ENCODE measurements around the gene RFX3. TPM values are rescaled to one million over a fixed set of nuclear protein-coding genes. Genes with fewer than 3 reads are reported as not detected.

RFX3 gene
- total and polyA plus RNA-seq, 4 donors: 0.30 to 4.6 (median 1.5) TPM

DNA sequence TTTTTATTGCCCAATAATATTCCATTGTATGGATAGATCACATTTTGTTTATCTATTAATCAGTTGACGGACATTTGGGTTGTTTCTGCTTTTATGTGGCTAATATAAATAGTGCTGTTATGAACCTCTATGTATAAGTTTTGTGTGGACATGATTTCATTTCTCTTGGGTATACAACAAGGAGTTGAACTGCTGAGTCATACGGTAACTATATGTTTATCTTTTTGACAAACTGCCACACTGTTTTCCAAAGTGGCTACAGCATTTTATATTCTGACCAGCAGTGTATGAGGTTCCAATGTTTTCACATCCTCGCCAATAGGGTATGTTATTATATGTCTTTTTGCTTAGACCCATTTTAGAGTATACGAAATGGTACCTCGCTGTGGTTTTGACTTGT, 264.3 kb downstream of the RFX3 start:
- Histone ChIP-seq H3K27me3 (ENCODE audit: control insufficient read depth in 4 of 4, insufficient read depth in 4 of 4, low read length in 3 of 4) (no peaks in the 10 kb centered on the region), H3K36me3 (ENCODE audit: control insufficient read depth in 4 of 4, insufficient read depth in 3 of 4, low read depth in 1 of 4, low read length in 3 of 4) (peaks cover 0 to 2% (median under 1%) of the 10 kb centered on the region in 4 donors), H3K9me3 (ENCODE audit: control insufficient read depth in 4 of 4, low read length in 3 of 4) (no peaks in the 10 kb centered on the region), H3K9ac (ENCODE audit: low read depth in 1 of 2, low read length in 2 of 2) (no peak overlapping the region), H3K4me3 (ENCODE audit: low read depth in 1 of 3, low read length in 3 of 3) (no peak overlapping the region), H3K27ac (ENCODE audit: low read depth in 1 of 2, low read length in 2 of 2) (no peak overlapping the region), H3K4me1 (ENCODE audit: control insufficient read depth in 4 of 4, insufficient read depth in 4 of 4, low read length in 3 of 4) (no peaks in the 10 kb centered on the region)
- TF ChIP-seq HNF4A (conservative IDR thresholded peaks at IDR 0.05) (no peak), MAX (IDR thresholded peaks at IDR 0.05) (no peak), JUND (IDR thresholded peaks at IDR 0.05) (no peak)
- DNase-seq (ENCODE audit: low spot score): no peak
- 98% methylated on average over 5 of the region's 5 CpGs for WGBS

DNA sequence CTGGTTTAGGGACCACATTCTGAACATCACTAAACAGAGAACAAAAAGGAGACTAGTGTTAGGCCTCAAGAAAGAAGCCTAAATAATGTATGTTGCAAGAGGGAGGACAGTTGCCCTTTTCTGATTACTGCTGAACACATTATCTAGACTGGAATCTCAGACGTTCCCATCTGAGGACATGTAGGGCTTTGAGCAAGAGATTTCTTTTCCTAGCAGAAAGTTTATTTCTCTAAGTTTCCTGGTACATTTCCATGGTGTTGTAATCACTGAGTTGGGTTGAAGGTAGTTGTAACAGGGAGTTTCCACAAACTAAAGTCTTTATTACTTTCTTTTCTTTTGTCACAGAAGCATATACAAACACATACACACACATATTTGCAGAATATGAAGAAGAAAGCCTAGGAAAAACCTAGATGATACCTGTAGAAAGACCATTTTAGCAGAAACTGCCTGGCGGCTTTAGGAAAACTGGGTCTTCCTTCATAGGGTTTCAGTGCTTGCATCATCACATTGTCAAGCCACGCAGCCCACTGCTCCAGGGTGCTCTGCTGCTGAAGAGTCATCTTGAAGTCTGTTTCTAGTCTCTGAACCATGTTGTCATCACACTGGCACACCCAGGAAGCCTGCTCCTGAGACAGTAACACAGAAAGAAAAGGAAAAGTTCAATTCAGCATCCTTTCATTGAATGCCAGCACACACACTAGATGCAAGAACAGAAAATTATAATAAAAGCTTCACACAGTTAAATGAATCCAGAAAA, 269.1 kb downstream of the RFX3 start:
- no peak for DNase-seq (ENCODE audit: low spot score)
- H3K27ac ChIP-seq (ENCODE audit: low read depth in 1 of 2, low read length in 2 of 2): no peak overlapping the region
- TF ChIP-seq NR2F2 (IDR thresholded peaks at IDR 0.05) (no peak), RAD21 (IDR thresholded peaks at IDR 0.05) (no peak), HNF4A (conservative IDR thresholded peaks at IDR 0.05) (no peak), MAX (IDR thresholded peaks at IDR 0.05) (no peak), RXRA (IDR thresholded peaks at IDR 0.05) (no peak), FOXA2 (IDR thresholded peaks at IDR 0.05) (no peak), FOXA1 (IDR thresholded peaks at IDR 0.05) (no peak), TAF1 (conservative IDR thresholded peaks at IDR 0.05) (no peak), GABPA (IDR thresholded peaks at IDR 0.05 in 1 of 2, conservative IDR thresholded peaks at IDR 0.05 in 1 of 2) (no peak), YY1 (IDR thresholded peaks at IDR 0.05) (no peak), EGR1 (IDR thresholded peaks at IDR 0.05; ENCODE audit: low read depth in 2 of 2) (no peak), HNF4G (IDR thresholded peaks at IDR 0.05) (no peak), REST (IDR thresholded peaks at IDR 0.05) (no peak), JUND (IDR thresholded peaks at IDR 0.05) (no peak), SP1 (IDR thresholded peaks at IDR 0.05) (no peak)
- WGBS: 94% methylated on average over 3 of the region's 3 CpGs
- no peaks in the 10 kb centered on the region for H3K9me3 ChIP-seq (ENCODE audit: control insufficient read depth in 4 of 4, low read length in 3 of 4)
- peaks cover 0 to 9% (median 2%) of the 10 kb centered on the region in 4 donors for H3K36me3 ChIP-seq (ENCODE audit: control insufficient read depth in 4 of 4, insufficient read depth in 3 of 4, low read depth in 1 of 4, low read length in 3 of 4)
- no peaks in the 10 kb centered on the region for H3K4me1 ChIP-seq (ENCODE audit: control insufficient read depth in 4 of 4, insufficient read depth in 4 of 4, low read length in 3 of 4)
- H3K27me3 ChIP-seq (ENCODE audit: control insufficient read depth in 4 of 4, insufficient read depth in 4 of 4, low read length in 3 of 4): no peaks in the 10 kb centered on the region
- H3K9ac ChIP-seq (ENCODE audit: low read depth in 1 of 2, low read length in 2 of 2): no peak overlapping the region
- no peak overlapping the region for H3K4me3 ChIP-seq (ENCODE audit: low read depth in 1 of 3, low read length in 3 of 3)

GRCh38 chr9:3251309-3251708, 274.5 kb downstream of the RFX3 start:
- Histone ChIP-seq H3K4me1 (ENCODE audit: control insufficient read depth in 4 of 4, insufficient read depth in 4 of 4, low read length in 3 of 4) (no peaks in the 10 kb centered on the region), H3K36me3 (ENCODE audit: control insufficient read depth in 4 of 4, insufficient read depth in 3 of 4, low read depth in 1 of 4, low read length in 3 of 4) (peaks cover 0 to 5% (median under 1%) of the 10 kb centered on the region in 4 donors), H3K27me3 (ENCODE audit: control insufficient read depth in 4 of 4, insufficient read depth in 4 of 4, low read length in 3 of 4) (no peaks in the 10 kb centered on the region), H3K9me3 (ENCODE audit: control insufficient read depth in 4 of 4, low read length in 3 of 4) (no peaks in the 10 kb centered on the region), H3K9ac (ENCODE audit: low read depth in 1 of 2, low read length in 2 of 2) (no peak overlapping the region), H3K27ac (ENCODE audit: low read depth in 1 of 2, low read length in 2 of 2) (no peak overlapping the region), H3K4me3 (ENCODE audit: low read depth in 1 of 3, low read length in 3 of 3) (no peak overlapping the region)
- DNase-seq (ENCODE audit: low spot score): no peak
- 92% methylated on average over 2 of the region's 2 CpGs for WGBS
- no peak for TF ChIP-seq YY1 (IDR thresholded peaks at IDR 0.05)
- TF ChIP-seq NR2F2 (IDR thresholded peaks at IDR 0.05): no peak
- TF ChIP-seq TAF1 (conservative IDR thresholded peaks at IDR 0.05): no peak
- TF ChIP-seq SP1 (IDR thresholded peaks at IDR 0.05): no peak
- TF ChIP-seq RXRA (IDR thresholded peaks at IDR 0.05): no peak
- TF ChIP-seq HNF4A (conservative IDR thresholded peaks at IDR 0.05): no peak
- no peak for TF ChIP-seq REST (IDR thresholded peaks at IDR 0.05)
- no peak for TF ChIP-seq JUND (IDR thresholded peaks at IDR 0.05)
- TF ChIP-seq, protein P1, sequence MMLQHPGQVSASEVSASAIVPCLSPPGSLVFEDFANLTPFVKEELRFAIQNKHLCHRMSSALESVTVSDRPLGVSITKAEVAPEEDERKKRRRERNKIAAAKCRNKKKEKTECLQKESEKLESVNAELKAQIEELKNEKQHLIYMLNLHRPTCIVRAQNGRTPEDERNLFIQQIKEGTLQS (IDR thresholded peaks at IDR 0.05): no peak
- no peak for TF ChIP-seq FOXA1 (IDR thresholded peaks at IDR 0.05)
- TF ChIP-seq FOXA2 (IDR thresholded peaks at IDR 0.05): no peak
- TF ChIP-seq, protein P2, sequence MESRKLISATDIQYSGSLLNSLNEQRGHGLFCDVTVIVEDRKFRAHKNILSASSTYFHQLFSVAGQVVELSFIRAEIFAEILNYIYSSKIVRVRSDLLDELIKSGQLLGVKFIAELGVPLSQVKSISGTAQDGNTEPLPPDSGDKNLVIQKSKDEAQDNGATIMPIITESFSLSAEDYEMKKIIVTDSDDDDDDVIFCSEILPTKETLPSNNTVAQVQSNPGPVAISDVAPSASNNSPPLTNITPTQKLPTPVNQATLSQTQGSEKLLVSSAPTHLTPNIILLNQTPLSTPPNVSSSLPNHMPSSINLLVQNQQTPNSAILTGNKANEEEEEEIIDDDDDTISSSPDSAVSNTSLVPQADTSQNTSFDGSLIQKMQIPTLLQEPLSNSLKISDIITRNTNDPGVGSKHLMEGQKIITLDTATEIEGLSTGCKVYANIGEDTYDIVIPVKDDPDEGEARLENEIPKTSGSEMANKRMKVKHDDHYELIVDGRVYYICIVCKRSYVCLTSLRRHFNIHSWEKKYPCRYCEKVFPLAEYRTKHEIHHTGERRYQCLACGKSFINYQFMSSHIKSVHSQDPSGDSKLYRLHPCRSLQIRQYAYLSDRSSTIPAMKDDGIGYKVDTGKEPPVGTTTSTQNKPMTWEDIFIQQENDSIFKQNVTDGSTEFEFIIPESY (IDR thresholded peaks at IDR 0.05): no peak
- no peak for TF ChIP-seq RAD21 (IDR thresholded peaks at IDR 0.05)

All from liver (tissue), 9 donors.